NCI-H1930 (cell line): ENCODE measurements around the gene COPS7A.

Source experiments
- DNase-seq, 2 experiments: peaks; one replicate each; lab custom pipeline; 2025; lab: John Stamatoyannopoulos, UW

The COPS7A gene

DNA sequence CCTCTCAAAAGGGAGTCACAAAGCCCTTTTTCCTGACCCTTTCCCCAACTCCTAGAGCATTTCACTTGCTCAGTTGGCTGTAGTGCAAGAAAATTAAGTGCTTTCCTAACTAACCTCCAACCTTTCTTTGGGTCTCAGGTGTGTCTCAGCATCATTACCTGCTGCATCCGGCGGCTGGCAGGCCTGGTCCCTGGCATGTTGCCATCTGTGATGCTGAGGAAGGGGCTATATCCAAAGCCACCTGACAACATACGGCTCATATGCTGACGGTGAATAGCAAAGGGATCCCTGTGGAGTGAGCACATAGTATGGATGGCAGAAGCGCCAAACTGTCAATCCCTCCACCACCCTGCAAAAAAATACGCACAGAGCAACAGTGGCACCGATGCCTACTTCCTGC lies 27.9 kb downstream of the COPS7A start:
- no peak for DNase-seq

DNA sequence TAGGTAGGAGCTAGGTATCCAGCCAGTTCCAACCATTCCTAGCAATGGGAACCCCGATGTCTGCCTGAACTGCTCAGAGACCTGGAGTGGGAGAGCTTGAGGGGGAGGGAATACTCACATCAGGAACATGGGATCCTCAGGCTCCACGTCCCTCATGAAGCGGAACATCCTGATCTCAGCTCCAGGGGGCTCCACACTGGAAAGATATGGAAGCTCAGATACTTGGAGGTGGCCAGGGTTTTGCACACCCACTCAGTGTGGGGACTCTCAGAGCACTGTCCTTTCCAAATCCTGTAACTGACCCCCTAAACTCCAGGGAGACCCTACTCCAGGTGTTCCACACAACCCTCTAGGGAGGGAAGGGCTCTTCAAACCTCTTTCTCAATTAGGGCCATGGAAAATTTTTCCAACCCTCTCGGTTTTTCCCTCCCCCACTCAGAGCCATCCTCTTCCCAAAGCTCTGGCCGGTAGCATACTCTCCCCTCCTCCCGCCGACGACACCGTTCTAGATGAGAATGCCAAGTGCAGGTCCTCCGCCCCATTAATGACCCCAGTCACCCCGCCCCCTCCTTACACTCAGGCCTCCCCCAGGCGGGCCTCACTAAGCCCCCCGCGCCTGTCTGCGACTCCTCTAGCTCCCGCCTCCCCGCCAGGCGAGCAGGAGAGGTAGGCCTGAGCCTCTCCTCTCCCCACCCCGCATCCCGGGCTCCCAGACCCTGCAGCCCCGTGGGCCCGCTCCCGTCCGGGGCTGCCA lies 28.5 kb downstream of the COPS7A start:
- peak in 1 of 2 experiments; percentile 26 for DNase-seq

DNA sequence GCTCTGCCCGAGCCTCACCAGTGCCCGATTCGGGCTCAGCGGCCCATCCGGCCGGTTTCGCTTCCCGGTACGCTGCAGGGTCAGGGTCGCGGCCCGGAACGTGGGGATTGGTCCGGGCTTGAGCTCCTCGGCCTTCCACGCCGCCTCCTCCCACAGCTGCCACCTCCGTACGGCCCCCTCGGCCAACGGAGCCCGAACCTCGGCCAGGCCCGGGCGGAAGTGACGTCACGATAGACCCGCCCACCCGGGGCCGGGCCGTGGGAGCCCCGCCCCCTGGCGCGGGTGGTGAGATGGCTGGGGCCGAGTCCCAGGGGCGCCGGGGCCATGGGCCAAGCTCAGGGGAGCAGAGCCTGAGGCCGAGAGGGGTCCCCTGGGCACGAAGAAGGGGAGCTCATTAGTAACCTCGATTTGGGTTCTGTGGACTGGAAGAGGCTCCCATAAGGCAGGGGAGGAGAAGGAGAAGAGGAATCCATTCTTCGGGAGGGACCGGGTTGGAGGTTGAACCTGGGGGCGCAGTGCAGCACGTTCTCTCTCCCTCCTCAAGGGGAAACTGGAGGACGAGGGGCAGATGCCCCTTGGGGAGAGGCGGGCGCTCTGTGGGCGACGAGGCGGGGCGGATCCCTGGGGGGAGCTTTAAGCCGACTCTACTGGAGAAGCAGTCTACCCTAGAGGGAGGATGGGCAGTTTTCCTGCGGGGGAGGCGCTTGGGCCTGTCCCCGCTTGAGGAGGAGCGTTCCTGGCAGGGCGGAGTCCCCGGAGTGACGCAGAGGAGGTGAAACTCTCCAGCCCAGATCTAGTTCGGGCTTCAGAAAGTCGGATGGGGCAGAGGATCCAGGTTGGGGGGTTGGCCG lies 29.3 kb downstream of the COPS7A start, which contains the start of gene MLF2:
TSS of gene MLF2 (minus strand) at position 221 of the 851 bp plus-strand sequence. CDS start 807 bp downstream, outside the sequence.
- peak; percentile 94 to 96 for DNase-seq

DNA sequence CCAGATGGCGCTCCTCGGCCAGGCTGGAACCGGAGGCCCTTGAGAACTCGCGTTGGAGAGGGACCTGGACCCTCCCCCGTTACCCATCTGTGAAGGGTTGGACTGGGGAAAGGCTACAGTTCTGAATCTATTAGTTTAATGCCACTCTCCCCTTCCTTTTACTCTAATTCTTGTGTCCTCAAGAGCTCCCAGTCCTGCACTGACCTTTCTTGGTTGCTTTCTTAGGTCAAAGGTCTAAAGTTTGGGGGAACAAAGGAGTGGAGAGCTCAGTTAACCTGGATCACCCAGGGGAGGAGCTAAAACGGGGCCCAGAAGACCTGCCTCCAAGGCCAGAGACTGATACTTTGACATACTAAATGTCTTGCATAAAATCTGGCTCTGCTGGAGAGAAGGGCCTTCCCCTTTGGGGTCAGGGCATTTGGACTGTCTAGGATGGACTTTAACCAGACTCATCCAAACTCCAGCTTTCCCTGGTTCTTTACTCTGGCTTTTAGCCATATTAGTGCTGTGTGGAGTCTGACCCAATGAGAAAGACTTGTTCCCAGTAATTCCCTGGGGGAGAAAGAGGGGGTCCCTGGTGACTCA lies 30.0 kb downstream of the COPS7A start:
- no peak for DNase-seq

DNA sequence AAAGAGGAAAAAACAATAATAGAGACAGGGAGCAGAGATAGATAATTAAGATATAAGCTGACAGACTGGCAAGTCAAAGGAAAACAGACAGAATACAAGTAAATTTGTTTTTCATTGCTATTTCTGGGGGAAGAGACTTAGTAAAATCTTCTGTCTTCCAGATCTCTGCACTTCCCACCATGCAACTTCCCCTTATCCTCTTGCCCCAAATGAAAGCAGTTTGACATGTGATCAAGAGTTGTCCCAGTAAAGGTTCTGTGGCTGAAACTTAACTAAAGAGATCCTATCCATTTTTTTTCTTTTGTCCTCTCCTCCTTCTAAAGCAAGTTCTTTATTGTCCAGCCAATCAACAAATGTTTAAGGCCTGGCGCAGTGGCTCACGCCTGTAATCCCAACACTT lies 30.6 kb downstream of the COPS7A start:
- no peak for DNase-seq

DNA sequence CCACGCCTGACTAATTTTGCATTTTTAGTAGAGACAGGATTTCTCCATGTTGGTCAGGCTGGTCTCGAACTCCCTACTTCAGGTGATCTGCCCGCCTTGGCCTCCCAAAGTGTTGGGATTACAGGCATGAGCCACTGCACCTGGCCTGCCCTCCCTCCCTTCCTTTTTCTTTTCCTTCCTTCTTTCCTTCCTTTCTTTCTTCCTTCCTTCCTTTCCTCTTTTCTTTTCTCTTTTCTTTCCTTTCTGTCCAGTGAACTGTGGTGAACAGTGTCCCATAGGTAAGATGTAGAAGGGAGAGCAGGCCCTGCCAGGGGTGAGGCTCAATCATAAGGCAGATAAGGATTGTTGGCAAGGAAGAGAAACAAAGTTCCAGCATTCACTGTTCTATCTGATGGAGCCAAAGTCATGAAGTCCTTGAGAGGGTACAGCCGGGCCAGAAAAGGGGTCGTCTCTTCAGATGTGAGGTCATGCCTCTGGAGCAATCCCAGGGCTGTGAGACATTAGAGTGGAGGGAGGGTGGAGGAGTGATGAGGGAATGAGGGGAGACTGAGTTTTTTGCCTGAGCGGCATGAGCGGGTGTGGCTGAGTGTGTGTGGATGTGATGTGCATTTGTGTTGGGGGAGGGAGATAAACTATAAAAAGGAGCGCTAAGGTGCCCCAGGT lies 33.3 kb downstream of the COPS7A start:
- DNase-seq = no peak

DNA sequence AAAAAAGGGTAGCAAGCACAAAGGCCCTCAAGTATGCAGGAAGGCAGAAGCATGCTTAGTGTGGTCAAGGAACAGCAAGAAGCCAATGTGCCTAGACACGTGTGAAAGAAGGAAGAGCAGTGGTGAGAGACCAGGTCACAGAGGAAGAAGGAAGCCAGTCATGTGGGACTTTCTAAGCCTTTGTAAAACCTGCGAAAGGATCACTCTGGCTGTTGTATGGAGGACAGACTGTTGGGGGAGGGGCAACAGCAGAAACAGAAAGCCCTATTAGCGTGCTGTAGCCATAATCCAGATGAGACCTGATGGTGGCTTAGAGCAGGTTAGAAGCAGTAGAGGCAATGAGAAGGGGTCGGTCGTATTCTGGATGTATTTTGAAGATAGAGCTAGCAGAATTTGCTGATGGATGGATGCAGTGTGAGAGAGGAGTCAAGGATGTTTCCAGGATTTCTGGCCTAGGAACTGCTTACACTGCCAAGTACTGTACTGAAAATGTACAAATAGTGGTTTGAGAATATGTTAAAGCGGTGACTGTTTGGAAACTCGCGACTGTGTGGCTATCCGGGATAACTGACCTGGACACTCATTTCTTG lies 34.8 kb downstream of the COPS7A start:
- DNase-seq = no peak

DNA sequence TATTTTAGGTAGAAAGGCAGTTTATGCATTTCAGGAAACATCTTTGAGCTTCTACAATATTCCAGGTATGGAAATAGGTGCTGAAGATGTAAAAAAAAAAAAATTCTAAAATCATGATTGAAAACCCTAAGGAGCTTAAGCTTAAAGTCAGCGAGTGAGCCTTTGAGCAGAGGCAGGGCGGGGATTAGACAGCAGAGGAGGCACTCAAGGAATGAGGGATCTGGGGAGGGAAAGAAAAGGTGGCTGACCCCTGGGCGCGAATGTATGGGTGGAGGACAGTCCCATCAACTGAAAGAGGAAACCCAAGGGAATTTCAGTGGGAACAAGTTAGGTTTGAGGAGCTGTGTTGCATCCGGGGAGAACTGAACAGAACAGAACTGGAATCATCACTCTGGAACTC lies 35.9 kb downstream of the COPS7A start:
- DNase-seq = no peak

DNA sequence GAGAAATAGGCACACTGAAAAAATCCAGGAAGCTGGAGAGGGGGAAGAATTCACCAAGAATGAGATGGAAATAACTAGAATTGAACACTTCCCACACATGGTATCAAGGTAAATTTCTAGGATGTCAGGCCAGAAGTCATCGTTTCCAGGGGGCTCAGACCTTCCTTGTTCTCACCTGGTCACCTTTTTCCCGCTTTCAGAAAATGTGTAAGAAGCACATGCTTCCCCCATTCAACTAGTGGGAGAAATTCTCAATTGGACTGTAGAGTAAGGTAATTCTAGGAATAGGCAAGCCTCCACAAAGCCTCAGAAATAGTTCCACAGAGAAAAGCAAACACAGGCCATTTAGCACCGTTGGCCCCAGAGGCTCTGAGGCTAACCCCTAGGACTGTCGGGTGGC lies 39.5 kb downstream of the COPS7A start:
- no peak for DNase-seq

DNA sequence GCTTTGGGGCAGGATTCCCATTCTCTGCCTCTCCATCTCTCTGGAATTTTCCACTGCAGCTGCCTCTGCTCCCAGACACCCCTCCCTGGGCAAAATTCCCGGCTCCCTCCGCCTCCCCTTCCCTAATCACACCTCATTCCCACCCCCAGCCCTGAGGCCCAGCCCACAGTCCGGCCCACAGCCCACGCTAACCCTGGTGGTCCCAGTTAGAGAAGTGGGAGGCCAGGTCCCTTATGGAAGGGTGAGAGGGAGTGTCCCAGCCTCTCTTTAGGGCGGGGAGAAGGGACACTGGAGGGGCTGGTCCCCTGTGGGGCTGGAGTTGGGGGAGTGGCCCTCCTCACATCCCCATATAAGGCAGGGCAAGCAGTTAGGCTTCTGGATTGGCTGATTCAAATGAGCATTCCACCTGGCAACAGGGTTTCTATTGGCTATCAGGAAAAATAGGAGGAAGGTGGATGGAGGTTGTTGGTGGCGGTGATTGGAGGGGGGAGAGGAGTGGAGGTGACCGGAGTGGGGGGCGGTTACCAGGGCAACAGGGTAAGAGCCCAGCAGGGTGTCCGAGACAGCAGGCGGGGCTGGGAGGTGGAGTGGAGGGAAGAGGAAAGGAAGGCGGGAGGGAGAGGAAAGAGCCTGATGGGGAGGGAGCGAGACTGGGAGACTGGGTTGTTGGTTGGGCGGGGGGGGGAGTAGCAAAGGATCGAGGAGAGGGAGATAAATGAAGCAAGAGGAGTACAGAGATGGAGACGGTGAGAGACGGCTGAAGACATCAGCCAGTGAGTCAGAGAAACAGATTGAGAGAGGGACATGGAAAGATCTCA lies 40.4 kb downstream of the COPS7A start:
- DNase-seq = peak; percentile 98 to 99

DNA sequence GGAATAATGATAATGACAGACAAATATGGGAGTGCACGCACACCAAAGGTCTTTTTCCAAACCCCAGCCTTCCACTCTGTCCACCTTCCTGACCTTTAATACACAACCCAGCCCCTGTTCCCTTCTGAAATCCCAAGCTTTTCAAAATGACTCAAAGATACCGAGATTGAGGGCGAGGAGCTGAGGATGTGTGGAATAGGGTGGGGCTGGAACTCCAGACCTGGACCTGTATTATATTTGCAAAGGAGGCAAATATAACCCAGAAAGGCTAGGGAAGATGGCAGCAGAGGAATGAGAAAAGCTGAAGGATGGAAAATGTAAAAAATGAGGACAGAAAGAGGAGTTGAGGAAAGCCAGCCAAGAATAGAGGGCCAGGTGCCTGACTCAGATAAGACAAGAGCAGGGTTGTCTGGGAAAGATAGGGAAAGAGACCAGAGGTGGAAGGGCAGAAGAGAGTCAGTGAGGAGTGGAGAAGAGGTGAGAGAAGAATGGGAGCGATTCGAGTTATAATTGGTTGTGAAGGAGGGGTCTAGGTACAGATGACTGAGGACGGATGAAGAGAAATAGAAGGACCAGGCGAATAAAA lies 41.3 kb downstream of the COPS7A start:
- no peak for DNase-seq

DNA sequence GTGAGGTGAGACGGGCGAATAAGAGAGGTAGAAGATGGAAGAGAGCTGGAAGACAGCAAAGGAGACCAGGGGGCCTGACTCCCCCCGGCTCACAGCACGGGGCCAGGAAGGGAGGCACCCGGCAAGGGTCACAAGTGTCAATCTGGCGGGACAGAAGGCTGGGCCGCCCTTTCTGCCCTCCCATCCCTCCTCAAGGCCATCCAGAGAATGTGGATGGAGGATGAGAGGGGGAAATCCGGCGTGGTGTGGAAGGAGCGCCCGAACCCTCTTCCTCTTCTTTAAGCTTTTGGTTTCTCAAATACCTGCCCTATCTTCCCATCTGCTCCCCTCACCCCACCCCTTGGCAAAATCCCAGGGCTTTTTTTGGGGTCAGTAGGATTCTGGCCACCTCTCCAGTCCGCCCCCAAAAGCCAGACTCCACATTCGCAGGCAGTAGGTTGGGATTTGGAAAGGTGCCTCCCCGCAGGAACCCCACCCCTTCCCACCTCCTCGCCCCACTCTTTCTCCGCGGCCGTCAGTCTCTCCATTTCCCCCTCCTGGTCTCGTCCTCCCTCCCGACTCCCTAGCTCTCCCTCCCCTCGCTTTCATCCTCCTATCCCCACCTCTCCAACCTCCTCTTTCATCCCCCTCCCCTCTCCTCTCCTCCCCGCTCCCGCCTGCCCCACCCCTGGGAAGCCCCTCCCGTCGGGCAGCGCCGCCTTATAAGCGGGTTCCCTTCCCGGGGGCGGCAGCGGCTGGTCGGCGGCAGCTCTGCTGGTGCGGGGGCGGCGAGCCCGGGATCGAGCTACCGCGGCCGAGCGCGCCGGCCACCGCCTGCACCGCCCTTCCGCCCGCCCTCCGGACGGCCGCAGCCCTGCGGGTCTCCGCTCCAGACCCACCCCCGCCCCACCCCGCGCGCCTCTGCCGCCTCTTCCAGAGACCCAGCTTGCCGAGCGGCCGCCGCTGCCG lies 42.1 kb downstream of the COPS7A start, which contains the start of gene PTMS:
TSS of gene PTMS (plus strand) at position 730 of the 948 bp plus-strand sequence. CDS start 343 bp downstream, outside the sequence.
- peak; percentile 80 to 81 for DNase-seq

DNA sequence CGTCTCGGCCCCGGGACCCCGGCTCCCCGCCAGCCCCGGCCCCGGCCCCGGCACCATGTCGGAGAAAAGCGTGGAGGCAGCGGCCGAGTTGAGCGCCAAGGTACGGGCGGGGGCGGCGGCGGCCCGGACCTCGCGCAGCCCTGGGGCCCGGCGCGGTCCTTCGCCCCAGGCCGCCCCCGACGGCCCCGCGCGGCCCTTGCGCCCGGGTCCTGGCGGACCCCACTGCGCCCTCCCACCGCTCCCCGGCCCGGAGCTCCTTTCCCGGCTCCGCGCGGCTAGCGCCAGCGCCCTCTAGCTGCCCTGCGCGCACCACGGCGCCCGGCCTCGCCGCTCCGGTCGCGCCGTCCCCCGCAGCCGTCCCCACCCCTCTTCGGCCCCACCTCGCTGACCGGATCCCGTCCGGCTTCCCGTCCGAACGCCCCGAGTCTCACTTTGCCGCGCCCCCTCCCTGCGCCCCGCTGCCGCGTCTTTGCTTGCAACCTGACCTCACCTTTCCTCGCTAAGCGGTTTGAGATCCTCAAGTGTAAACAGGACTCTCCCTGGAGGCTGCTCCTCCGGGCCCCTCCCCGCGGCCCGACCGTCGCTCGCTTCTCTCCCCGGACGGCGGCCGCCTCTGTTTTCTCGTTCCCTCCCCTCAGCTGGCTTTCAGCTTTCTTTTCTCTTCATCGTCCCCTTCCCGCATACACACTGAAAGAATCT lies 43.0 kb downstream of the COPS7A start:
- DNase-seq = peak; percentile 57 to 78

DNA sequence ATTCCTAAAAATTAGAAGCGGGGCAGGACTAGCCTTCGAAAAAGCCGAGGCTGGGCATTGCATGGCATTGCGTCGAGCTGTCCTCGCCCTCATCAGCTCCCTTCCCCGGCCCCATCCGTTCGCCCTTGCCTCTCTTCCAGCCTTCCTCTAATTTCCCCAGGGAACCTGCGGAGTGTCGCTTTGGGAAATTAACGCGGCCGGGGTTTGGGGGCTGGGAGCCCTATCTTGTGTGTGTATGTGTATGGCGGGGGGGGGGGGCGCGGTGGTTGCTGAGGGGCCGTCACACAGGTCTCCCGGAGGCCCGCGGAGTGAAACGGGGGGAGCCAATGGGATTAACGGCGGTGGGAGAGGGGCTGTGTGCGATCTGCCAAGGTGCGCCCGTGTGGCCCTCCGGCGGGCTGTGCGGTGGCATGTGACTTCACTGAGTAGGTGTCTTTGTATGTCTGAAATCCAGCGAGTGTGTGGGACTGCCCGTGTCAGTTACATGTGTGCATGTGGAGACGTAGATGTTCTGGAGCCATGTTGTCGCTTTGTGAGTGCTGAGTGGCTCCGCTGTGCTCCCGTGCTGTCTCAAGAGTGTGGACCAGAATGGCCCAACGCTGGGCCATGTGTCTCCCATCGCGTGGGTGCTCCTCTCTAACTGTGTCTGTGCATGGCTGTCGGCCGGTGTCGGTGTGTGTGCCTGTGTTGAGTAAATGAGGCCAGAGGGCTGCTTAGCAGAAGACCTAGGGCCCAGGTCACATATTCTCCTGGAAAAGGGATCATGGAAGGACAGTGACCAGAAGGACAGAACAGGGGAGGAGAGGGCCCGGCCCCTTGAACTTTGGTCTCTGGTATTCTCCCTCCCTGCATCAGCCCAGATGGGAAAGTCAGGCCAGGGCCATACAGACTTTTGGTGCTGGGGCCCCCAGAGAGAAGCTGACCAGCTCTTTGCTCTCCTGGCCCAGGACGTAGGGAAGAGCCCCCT lies 43.8 kb downstream of the COPS7A start:
- DNase-seq = no peak

DNA sequence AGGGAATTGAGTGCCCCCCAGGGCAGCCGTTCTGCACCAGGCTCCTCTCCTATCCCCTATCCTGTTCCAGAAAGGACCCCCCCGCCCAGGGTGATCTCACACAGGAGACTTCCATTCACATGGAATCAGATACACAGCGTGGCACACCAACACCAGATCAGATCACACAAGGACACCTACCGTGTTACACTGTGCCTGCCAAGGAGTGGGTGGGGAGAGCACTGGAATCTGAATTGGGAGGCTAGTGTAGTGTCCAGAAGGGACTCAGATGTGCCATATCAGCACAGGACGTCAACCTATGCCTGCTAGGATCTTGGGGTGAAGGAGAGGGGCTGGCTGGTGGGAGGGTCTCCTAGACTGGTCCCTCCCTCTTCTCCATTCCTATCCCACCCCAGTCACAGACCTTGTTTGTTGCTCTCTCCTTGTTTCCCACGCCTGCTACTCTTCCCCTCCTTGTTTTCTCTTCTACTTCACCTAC lies 44.6 kb downstream of the COPS7A start:
- DNase-seq = no peak

DNA sequence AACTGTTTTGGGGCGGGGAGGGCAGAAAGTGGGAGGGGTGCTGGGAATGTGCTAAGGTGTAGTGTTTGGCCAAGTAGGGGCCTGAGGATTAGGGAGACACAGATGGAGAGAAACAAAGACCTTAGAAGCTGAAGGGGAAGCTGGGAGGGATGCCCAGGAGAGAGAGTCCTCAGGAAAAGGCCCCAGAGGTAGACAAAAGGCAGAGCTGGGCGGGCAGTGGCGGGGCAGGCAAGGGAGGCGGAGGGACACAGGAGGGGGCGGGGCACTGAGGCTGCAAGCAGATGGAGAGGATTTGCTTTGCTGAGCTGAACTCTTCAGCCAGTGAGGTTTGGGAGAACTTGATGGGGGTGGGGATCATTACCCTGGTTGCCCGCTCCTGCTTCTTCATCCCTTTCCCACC lies 45.1 kb downstream of the COPS7A start:
- no peak for DNase-seq

DNA sequence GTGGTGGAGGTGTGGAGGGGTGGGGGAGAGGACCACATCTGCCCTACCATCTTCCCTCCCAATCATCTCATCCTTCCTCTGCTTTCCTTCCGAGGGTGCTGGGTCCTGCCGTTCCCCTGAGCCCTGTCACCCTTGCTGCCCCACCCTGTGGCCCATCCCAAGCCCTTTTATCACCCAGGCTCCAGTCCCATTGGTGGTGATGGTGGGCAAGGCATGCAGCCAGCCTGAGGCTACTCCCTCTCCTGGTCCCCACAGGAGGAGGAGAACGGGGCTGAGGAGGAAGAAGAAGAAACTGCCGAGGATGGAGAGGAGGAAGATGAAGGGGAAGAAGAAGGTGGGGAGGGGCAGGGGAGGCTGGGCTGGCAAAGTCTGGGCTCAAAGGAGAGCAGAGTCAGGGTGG lies 45.8 kb downstream of the COPS7A start:
- DNase-seq = no peak
